ENCODE measurements around the gene XYLT1. TPM values are rescaled to one million over a fixed set of nuclear protein-coding genes. Genes with fewer than 3 reads are reported as not detected.

XYLT1 gene
- total and polyA plus RNA-seq, 9 of the 15 experiments (the other 6 are each of a cell fraction or from before 2014, with no cell fraction given): 0.03 to 0.09 (median 0.08) TPM; not detected in 6

GRCh38 chr16:17272716-17273115, 198.0 kb downstream of the XYLT1 start (continued):
- peak; percentile 69; the same call in 1 of the 2 replicates for TF ChIP-seq ZNF395 (CRISPR knock-in tag; IDR thresholded peaks at IDR 0.05)

GRCh38 chr16:17271687-17272086, 199.1 kb downstream of the XYLT1 start:
- DNase-seq (ENCODE audit: extremely low read depth in 1 of 4, low spot score in 3 of 4) (no peak), ATAC-seq (no peak), FAIRE-seq (no peak)
- intact Hi-C loops (cut with micrococcal nuclease): no loop called here
- Histone ChIP-seq H3K9me1 (ENCODE audit: control insufficient read depth, insufficient read depth, low read length) (no peaks in the 10 kb centered on the region), H3K4me2 (ENCODE audit: insufficient read depth, low read length) (no peak overlapping the region), H3K4me3 (no peak overlapping the region), H3K27me3 (ENCODE audit: control insufficient read depth in 2 of 2, insufficient read depth in 2 of 2, low read length in 2 of 2) (peaks cover 4 to 44% of the 10 kb centered on the region in 2 experiments; a peak in 4 of 5 replicates), H3K9me3 (replicated peaks; ENCODE audit: control insufficient read depth, insufficient read depth, low read depth, low read length) (no peaks in the 10 kb centered on the region), H4K20me1 (replicated peaks; ENCODE audit: control insufficient read depth, insufficient read depth, low read length) (peaks cover 8% of the 10 kb centered on the region), H3K9ac (ENCODE audit: insufficient read depth in 1 of 2, low read depth in 2 of 2, low read length in 2 of 2) (no peak overlapping the region), H2AFZ (ENCODE audit: low read depth, low read length) (no peak overlapping the region), H3K4me1 (replicated peaks in 1 of 2; ENCODE audit: control insufficient read depth in 2 of 2, insufficient read depth in 2 of 2, low read length in 2 of 2) (no peaks in the 10 kb centered on the region), H3K79me2 (ENCODE audit: control insufficient read depth, insufficient read depth, low read length) (no peaks in the 10 kb centered on the region), H3K36me3 (ENCODE audit: control insufficient read depth, insufficient read depth, low read length) (no peaks in the 10 kb centered on the region), H3K27ac (ENCODE audit: extremely low read depth, low read depth, low read length) (no peak overlapping the region)
- in situ Hi-C loops (cut with MboI): no loop called here
- WGBS (ENCODE audit: insufficient coverage, low coverage, missing lambda C conversion rate): 4% methylated on average over 4 of the region's 4 CpGs
- CTCF ChIA-PET (ENCODE audit: low intra/inter-chr PET ratio): no interaction called here
- POLR2A ChIA-PET: interaction anchor here (0.6 kb wide), 1 partner anchor 663 kb away, joined by 3 read pairs; no protein-coding TSS in a partner anchor
- no peak for TF ChIP-seq NFE2 (IDR thresholded peaks at IDR 0.05; ENCODE audit: low read depth)
- TF ChIP-seq GABPA (tag; conservative IDR thresholded peaks at IDR 0.05; ENCODE audit: low read depth): no peak
- no peak for TF ChIP-seq MIER1 (IDR thresholded peaks at IDR 0.05; ENCODE audit: low read depth)
- peak; percentile 29; the same call in 1 of the 2 replicates for TF ChIP-seq NFIC (IDR thresholded peaks at IDR 0.05)
- TF ChIP-seq ZNF699 (CRISPR knock-in tag; IDR thresholded peaks at IDR 0.05; ENCODE audit: insufficient replicate concordance): no peak
- no TSS peak for BruUV-seq (replicated peaks)

Measured in K562 (cell line).